Measurements from ENCODE around the gene LY6G6F. TPM values are rescaled to one million over a fixed set of nuclear protein-coding genes. Genes with fewer than 3 reads are reported as not detected.

The LY6G6F gene
- polyA plus RNA-seq, 3 donors, result 0.51 TPM; not detected in 2

- peak overlapping the region; percentile 96 to 99 (median 98) for H3K27ac Mint-ChIP-seq
- Histone ChIP-seq H3K4me2 (replicated peaks; ENCODE audit: extremely low read depth, low read length, poor library complexity, severe bottlenecking) (peak overlapping the region; percentile 92), H3K9ac (ENCODE audit: insufficient read depth, low read length, poor library complexity, severe bottlenecking) (no peak overlapping the region), H3K27ac (ENCODE audit: low read depth in 1 of 2, low read length in 2 of 2) (peak overlapping the region; percentile 94 to 96), H2AFZ (ENCODE audit: insufficient read depth, low read depth, low read length, poor library complexity, severe bottlenecking) (no peak overlapping the region), H3K4me1 (ENCODE audit: control insufficient read depth in 1 of 2, insufficient read depth in 2 of 2, low read length in 2 of 2) (peaks cover 75 to 87% of the 10 kb centered on the region in 2 donors), H4K20me1 (ENCODE audit: insufficient read depth, low read length) (peaks cover 48% of the 10 kb centered on the region), H3K9me3 (replicated peaks in 1 of 2; ENCODE audit: control insufficient read depth in 1 of 2, insufficient read depth in 1 of 2, low read length in 2 of 2) (no peaks in the 10 kb centered on the region), H3K27me3 (ENCODE audit: control insufficient read depth in 2 of 2, insufficient read depth in 2 of 2, low read length in 2 of 2) (no peaks in the 10 kb centered on the region), H3K4me3 (replicated peaks in 1 of 3; ENCODE audit: low read depth in 2 of 3, low read length in 3 of 3) (peak overlapping the region in 1 of 3 experiments; percentile 87), H3K79me2 (ENCODE audit: insufficient read depth, low read length) (peaks cover 71% of the 10 kb centered on the region), H3K36me3 (replicated peaks in 1 of 2; ENCODE audit: control insufficient read depth in 1 of 2, insufficient read depth in 2 of 2, low read length in 2 of 2) (peaks cover 39 to 40% of the 10 kb centered on the region in 2 donors)
- intact Hi-C loops (cut with micrococcal nuclease), result loop anchor here (2.0 to 10.0 kb wide), 4 partner anchors 37 to 186 kb away; partner anchors contain the start of genes ATP6V1G2 (in 1 of the 2), DDX39B (in 1 of the 2), NFKBIL1 (in 1 of the 2) and VARS1 (in 1 of the 2)
- H3K36me3 Mint-ChIP-seq, result peaks cover 55 to 61% of the 10 kb centered on the region in 2 donors
- DNase-seq, result no peak
- no peak for TF ChIP-seq CTCF (IDR thresholded peaks at IDR 0.05)
- H3K4me3 Mint-ChIP-seq, result peak overlapping the region; percentile 96
- H3K9me3 Mint-ChIP-seq, result peaks cover 0 to 3% (median 0%) of the 10 kb centered on the region in 7 donors
- peaks cover 68% of the 10 kb centered on the region for H3K4me1 Mint-ChIP-seq
- WGBS (ENCODE audit: insufficient coverage), result 90% methylated on average over 2 of the region's 11 CpGs
- H3K27me3 Mint-ChIP-seq (ENCODE audit: low read depth in 3 of 3), result peaks cover 0 to 4% (median 0%) of the 10 kb centered on the region in 3 donors
Measured at GRCh38 chr6:31730631-31731086, 24.0 kb downstream of the LY6G6F start.

GRCh38 chr6:31732029-31732428 is 25.4 kb downstream of the LY6G6F start:
- intact Hi-C loops (cut with micrococcal nuclease), result loop anchor here (5.0 to 10.0 kb wide), 3 partner anchors 35 to 187 kb away; partner anchors contain the start of genes ATP6V1G2 (in 1 of the 2), DDX39B (in 1 of the 2), NFKBIL1 (in 1 of the 2) and VARS1 (in 1 of the 2)
- TF ChIP-seq CTCF (IDR thresholded peaks at IDR 0.05), result no peak
- H3K9me3 Mint-ChIP-seq, result peaks cover 0 to 3% (median 0%) of the 10 kb centered on the region in 7 donors
- Histone ChIP-seq H4K20me1 (ENCODE audit: insufficient read depth, low read length) (peaks cover 48% of the 10 kb centered on the region), H3K4me3 (replicated peaks in 1 of 3; ENCODE audit: low read depth in 2 of 3, low read length in 3 of 3) (no peak overlapping the region), H3K4me2 (replicated peaks; ENCODE audit: extremely low read depth, low read length, poor library complexity, severe bottlenecking) (peak overlapping the region; percentile 13), H3K79me2 (ENCODE audit: insufficient read depth, low read length) (peaks cover 83% of the 10 kb centered on the region), H3K27ac (ENCODE audit: low read depth in 1 of 2, low read length in 2 of 2) (peak overlapping the region in 1 of 2 donors; percentile 15), H3K27me3 (ENCODE audit: control insufficient read depth in 2 of 2, insufficient read depth in 2 of 2, low read length in 2 of 2) (no peaks in the 10 kb centered on the region), H3K36me3 (replicated peaks in 1 of 2; ENCODE audit: control insufficient read depth in 1 of 2, insufficient read depth in 2 of 2, low read length in 2 of 2) (peaks cover 39 to 40% of the 10 kb centered on the region in 2 donors), H3K9ac (ENCODE audit: insufficient read depth, low read length, poor library complexity, severe bottlenecking) (no peak overlapping the region), H3K4me1 (ENCODE audit: control insufficient read depth in 1 of 2, insufficient read depth in 2 of 2, low read length in 2 of 2) (peaks cover 68 to 80% of the 10 kb centered on the region in 2 donors), H2AFZ (ENCODE audit: insufficient read depth, low read depth, low read length, poor library complexity, severe bottlenecking) (no peak overlapping the region), H3K9me3 (replicated peaks in 1 of 2; ENCODE audit: control insufficient read depth in 1 of 2, insufficient read depth in 1 of 2, low read length in 2 of 2) (no peaks in the 10 kb centered on the region)
- H3K4me3 Mint-ChIP-seq, result no peak overlapping the region
- peaks cover 60% of the 10 kb centered on the region for H3K4me1 Mint-ChIP-seq
- peak overlapping the region; percentile 31 to 96 (median 46) for H3K27ac Mint-ChIP-seq
- WGBS (ENCODE audit: insufficient coverage), result no CpG with 5 or more reads among the region's 3 CpGs
- peaks cover 0 to 5% (median 0%) of the 10 kb centered on the region in 3 donors for H3K27me3 Mint-ChIP-seq (ENCODE audit: low read depth in 3 of 3)
- peaks cover 41 to 51% of the 10 kb centered on the region in 2 donors for H3K36me3 Mint-ChIP-seq
- no peak for DNase-seq
